ENCODE results near the gene SLA2.

GRCh38 chr20:36624068-36624943 is 21.7 kb downstream of the SLA2 start:
- TF ChIP-seq, protein P1, sequence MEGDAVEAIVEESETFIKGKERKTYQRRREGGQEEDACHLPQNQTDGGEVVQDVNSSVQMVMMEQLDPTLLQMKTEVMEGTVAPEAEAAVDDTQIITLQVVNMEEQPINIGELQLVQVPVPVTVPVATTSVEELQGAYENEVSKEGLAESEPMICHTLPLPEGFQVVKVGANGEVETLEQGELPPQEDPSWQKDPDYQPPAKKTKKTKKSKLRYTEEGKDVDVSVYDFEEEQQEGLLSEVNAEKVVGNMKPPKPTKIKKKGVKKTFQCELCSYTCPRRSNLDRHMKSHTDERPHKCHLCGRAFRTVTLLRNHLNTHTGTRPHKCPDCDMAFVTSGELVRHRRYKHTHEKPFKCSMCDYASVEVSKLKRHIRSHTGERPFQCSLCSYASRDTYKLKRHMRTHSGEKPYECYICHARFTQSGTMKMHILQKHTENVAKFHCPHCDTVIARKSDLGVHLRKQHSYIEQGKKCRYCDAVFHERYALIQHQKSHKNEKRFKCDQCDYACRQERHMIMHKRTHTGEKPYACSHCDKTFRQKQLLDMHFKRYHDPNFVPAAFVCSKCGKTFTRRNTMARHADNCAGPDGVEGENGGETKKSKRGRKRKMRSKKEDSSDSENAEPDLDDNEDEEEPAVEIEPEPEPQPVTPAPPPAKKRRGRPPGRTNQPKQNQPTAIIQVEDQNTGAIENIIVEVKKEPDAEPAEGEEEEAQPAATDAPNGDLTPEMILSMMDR (IDR thresholded peaks at IDR 0.05): no peak
- TF ChIP-seq RFX5 (IDR thresholded peaks at IDR 0.05) (no peak), JUN (IDR thresholded peaks at IDR 0.05) (no peak), POLR2A (IDR thresholded peaks at IDR 0.05; ENCODE audit: low read length) (no peak), BHLHE40 (IDR thresholded peaks at IDR 0.05; ENCODE audit: low read depth, low read length) (no peak), MAX (IDR thresholded peaks at IDR 0.05) (no peak), NFE2L2 (conservative IDR thresholded peaks at IDR 0.05; ENCODE audit: low read length) (no peak)
